Activated naive CD8-positive, alpha-beta T cell (primary cell): ENCODE measurements around the gene P3H4.
"Not testable (repeated sequence)": the region's sequence is repeated elsewhere in the genome, so short reads cannot be mapped to it uniquely, and the experiment has no call there.

ENCODE experiments used
- H3K27ac Mint-ChIP-seq: one replicate; pipeline ENCODE4 v1.8.0; 2021; ENCODE audit warnings: mixed read lengths
- H3K27me3 Mint-ChIP-seq: one replicate; pipeline ENCODE4 v1.8.0; 2021; ENCODE audit warnings: mixed read lengths
- H3K36me3 Mint-ChIP-seq: one replicate; pipeline ENCODE4 v1.8.0; 2021; ENCODE audit warnings: mixed read lengths
- H3K4me1 Mint-ChIP-seq: one replicate; pipeline ENCODE4 v1.8.0; 2021; ENCODE audit warnings: low read depth, mixed read lengths
- H3K4me3 Mint-ChIP-seq: one replicate; pipeline ENCODE4 v1.8.0; 2021; ENCODE audit warnings: mild to moderate bottlenecking, mixed read lengths
- H3K9me3 Mint-ChIP-seq: one replicate; pipeline ENCODE4 v1.8.0; 2021; ENCODE audit warnings: low read depth, mixed read lengths

Gene P3H4

GRCh38 chr17:41786227-41787020 is 25.3 kb downstream of the P3H4 start, which contains the start of gene JUP:
TSS of gene JUP (minus strand) at chr17:41786711. CDS start at chr17:41771854, 14,857 bp downstream.
- Mint-ChIP-seq H3K36me3 (no peaks in the 10 kb centered on the region), H3K9me3 (no peaks in the 10 kb centered on the region), H3K27ac (no peak within 1 kb of the TSS), H3K4me3 (peak within 1 kb of the TSS; percentile 75), H3K27me3 (peaks cover 2% of the 10 kb centered on the region), H3K4me1 (peaks cover 31% of the 10 kb centered on the region)

- Mint-ChIP-seq H3K4me3 (peak overlapping the region; percentile 66), H3K36me3 (no peaks in the 10 kb centered on the region), H3K9me3 (no peaks in the 10 kb centered on the region), H3K27me3 (peaks cover 2% of the 10 kb centered on the region), H3K27ac (no peak overlapping the region), H3K4me1 (peaks cover 31% of the 10 kb centered on the region)
These were observed 25.9 kb downstream of the P3H4 start for GRCh38 chr17:41785859-41786226.

GRCh38 chr17:41785091-41785858 is 26.5 kb downstream of the P3H4 start:
- Mint-ChIP-seq H3K9me3 (no peaks in the 10 kb centered on the region), H3K27me3 (peaks cover 2% of the 10 kb centered on the region), H3K27ac (no peak overlapping the region), H3K4me3 (peak overlapping the region; percentile 66), H3K36me3 (no peaks in the 10 kb centered on the region), H3K4me1 (peaks cover 27% of the 10 kb centered on the region)

GRCh38 chr17:41784207-41784744 is 27.5 kb downstream of the P3H4 start:
- Mint-ChIP-seq H3K27ac (no peak overlapping the region), H3K27me3 (peaks cover 2% of the 10 kb centered on the region), H3K4me3 (no peak overlapping the region), H3K9me3 (no peaks in the 10 kb centered on the region), H3K4me1 (peaks cover 27% of the 10 kb centered on the region), H3K36me3 (no peaks in the 10 kb centered on the region)

- no peaks in the 10 kb centered on the region for H3K9me3 Mint-ChIP-seq
- H3K4me3 Mint-ChIP-seq = no peak overlapping the region
- no peak overlapping the region for H3K27ac Mint-ChIP-seq
- H3K36me3 Mint-ChIP-seq = no peaks in the 10 kb centered on the region
- peaks cover 12% of the 10 kb centered on the region for H3K4me1 Mint-ChIP-seq
- peaks cover 2% of the 10 kb centered on the region for H3K27me3 Mint-ChIP-seq
These were observed 29.6 kb downstream of the P3H4 start for GRCh38 chr17:41782142-41782541.

- Mint-ChIP-seq H3K27ac (no peak overlapping the region), H3K36me3 (no peaks in the 10 kb centered on the region), H3K4me3 (no peak overlapping the region), H3K9me3 (no peaks in the 10 kb centered on the region), H3K4me1 (peaks cover 6% of the 10 kb centered on the region), H3K27me3 (peaks cover 2% of the 10 kb centered on the region)
These were observed 30.2 kb downstream of the P3H4 start for GRCh38 chr17:41781404-41782110.

- Mint-ChIP-seq H3K4me3 (no peak overlapping the region), H3K27me3 (peaks cover under 1% of the 10 kb centered on the region), H3K9me3 (no peaks in the 10 kb centered on the region), H3K27ac (no peak overlapping the region), H3K4me1 (peaks cover 3% of the 10 kb centered on the region), H3K36me3 (no peaks in the 10 kb centered on the region)
These were observed 31.8 kb downstream of the P3H4 start for GRCh38 chr17:41779954-41780353.

- Mint-ChIP-seq H3K27ac (no peak overlapping the region), H3K36me3 (no peaks in the 10 kb centered on the region), H3K4me3 (no peak overlapping the region), H3K9me3 (no peaks in the 10 kb centered on the region), H3K27me3 (no peaks in the 10 kb centered on the region), H3K4me1 (no peaks in the 10 kb centered on the region)
These were observed 34.1 kb downstream of the P3H4 start for GRCh38 chr17:41777574-41778188.

GRCh38 chr17:41777157-41777573 is 34.6 kb downstream of the P3H4 start:
- Mint-ChIP-seq H3K27me3 (no peaks in the 10 kb centered on the region), H3K4me3 (no peak overlapping the region), H3K9me3 (no peaks in the 10 kb centered on the region), H3K36me3 (no peaks in the 10 kb centered on the region), H3K4me1 (no peaks in the 10 kb centered on the region), H3K27ac (no peak overlapping the region)

- not testable (repeated sequence) for H3K9me3 Mint-ChIP-seq, H3K36me3 Mint-ChIP-seq, H3K27ac Mint-ChIP-seq, H3K4me1 Mint-ChIP-seq, H3K27me3 Mint-ChIP-seq, H3K4me3 Mint-ChIP-seq
These were observed 35.4 kb downstream of the P3H4 start for GRCh38 chr17:41776262-41776900.

- no peaks in the 10 kb centered on the region for H3K9me3 Mint-ChIP-seq
- H3K27ac Mint-ChIP-seq = no peak overlapping the region
- peaks cover 2% of the 10 kb centered on the region for H3K4me1 Mint-ChIP-seq
- H3K27me3 Mint-ChIP-seq = no peaks in the 10 kb centered on the region
- H3K4me3 Mint-ChIP-seq = no peak overlapping the region
- no peaks in the 10 kb centered on the region for H3K36me3 Mint-ChIP-seq
These were observed 36.1 kb downstream of the P3H4 start for GRCh38 chr17:41775394-41776226.

- Mint-ChIP-seq H3K4me3 (no peak overlapping the region), H3K27me3 (no peaks in the 10 kb centered on the region), H3K9me3 (no peaks in the 10 kb centered on the region)
These were observed 38.0 kb downstream of the P3H4 start for GRCh38 chr17:41773731-41774193.

GRCh38 chr17:41773190-41773588 is 38.6 kb downstream of the P3H4 start:
- Mint-ChIP-seq H3K27me3 (no peaks in the 10 kb centered on the region), H3K36me3 (no peaks in the 10 kb centered on the region), H3K4me1 (peaks cover 2% of the 10 kb centered on the region), H3K9me3 (no peaks in the 10 kb centered on the region), H3K27ac (no peak overlapping the region), H3K4me3 (no peak overlapping the region)

More at GRCh38 chr17:41773731-41774193, 38.0 kb downstream of the P3H4 start:
- Mint-ChIP-seq H3K36me3 (no peaks in the 10 kb centered on the region), H3K4me1 (peaks cover 2% of the 10 kb centered on the region), H3K27ac (no peak overlapping the region)
